Ascending aorta (tissue), 2 donors: ENCODE data around the gene ABI3BP. TPM values are rescaled to one million over a fixed set of nuclear protein-coding genes. Genes with fewer than 3 reads are reported as not detected.

Experiments
- DNase-seq, 2 donors: peaks; one replicate each; pipeline ENCODE4 v3.0.0-alpha.2; 2019; ENCODE audit warnings: low spot score in 2 of 2
- H3K27ac ChIP-seq, 2 donors: fragments of 200-600 bp; sonication (generic); one replicate each; pipeline ENCODE4 v1.5.1; 2016 to 2017; ENCODE audit warnings: mild to moderate bottlenecking in 1 of 2
- H3K27me3 ChIP-seq: fragments of 200-600 bp; sonication (generic); one replicate; pipeline ENCODE4 v1.5.1; 2017
- H3K36me3 ChIP-seq, 2 donors: fragments of 200-600 bp; sonication (generic); one replicate each; pipeline ENCODE4 v1.5.1; 2016
- H3K4me1 ChIP-seq, 2 donors: fragments of 200-600 bp; sonication (generic); one replicate each; pipeline ENCODE4 v1.5.1; 2016 to 2017; ENCODE audit warnings: mild to moderate bottlenecking in 1 of 2
- H3K4me3 ChIP-seq, 2 donors: fragments of 200-600 bp; sonication (generic); one replicate each; pipeline ENCODE4 v1.5.1; 2016 to 2017; ENCODE audit warnings: mild to moderate bottlenecking in 1 of 2
- H3K9me3 ChIP-seq, 2 donors: fragments of 200-600 bp; sonication (generic); one replicate each; pipeline ENCODE4 v1.5.1; 2016
- CTCF ChIP-seq, 3 experiments: fragments of 200-600 bp in 2 of 3; fragments of 450-650 bp in 1 of 3; sonication (generic) in 2 of 3; IDR thresholded peaks; one replicate each; pipeline ENCODE4 v1.5.1; 2016 to 2019; ENCODE audit warnings: antibody characterized with exemption in 3 of 3, mild to moderate bottlenecking in 1 of 3, moderate library complexity in 1 of 3
- intact Hi-C: fragments of 100-400 bp; cut with DNase I; formaldehyde crosslinking; loops from one replicate; pipeline ENCODE4 v1.15.1; 2023
- total RNA-seq: library from RNA; depleted of rRNA; stranded (reverse); fragments of >200 nt; gene quantifications from one replicate; pipeline ENCODE4 v1.1.0, GENCODE V29; 2016

ABI3BP gene
- total RNA-seq, 1 donor from 2014 or later, result 54.2 TPM

DNA sequence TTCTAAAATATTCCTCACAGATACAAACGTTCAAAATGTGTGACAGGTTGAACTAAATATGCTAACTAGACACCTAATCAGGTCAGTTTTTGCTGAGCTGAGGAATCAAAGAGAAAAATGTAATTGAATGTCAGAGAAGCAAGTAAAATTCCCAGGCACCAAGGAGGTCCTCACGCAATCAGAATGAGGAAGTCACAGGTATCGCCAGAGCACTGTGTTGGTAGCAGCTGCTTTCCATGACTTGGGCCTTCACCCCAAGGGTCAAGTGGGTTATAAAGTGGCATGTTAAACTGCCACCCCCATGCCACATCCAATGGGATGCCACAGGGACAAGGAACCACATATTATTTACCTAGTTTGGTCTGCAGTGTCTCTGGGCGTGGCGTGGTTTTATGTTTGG, 158.9 kb downstream of the ABI3BP start:
- intact Hi-C loops, result no loop called here
- Histone ChIP-seq H3K4me1 (no peaks in the 10 kb centered on the region), H3K27ac (no peak overlapping the region), H3K4me3 (no peak overlapping the region), H3K27me3 (no peaks in the 10 kb centered on the region), H3K9me3 (no peaks in the 10 kb centered on the region), H3K36me3 (peaks cover 0 to 4% of the 10 kb centered on the region in 2 donors)
- DNase-seq, result no peak
- no peak for TF ChIP-seq CTCF (IDR thresholded peaks at IDR 0.05)

GRCh38 chr3:100833483-100833882, 159.7 kb downstream of the ABI3BP start:
- no peak for DNase-seq
- TF ChIP-seq CTCF (IDR thresholded peaks at IDR 0.05), result no peak
- H3K4me1 ChIP-seq, result no peaks in the 10 kb centered on the region
- peaks cover 0 to 4% of the 10 kb centered on the region in 2 donors for H3K36me3 ChIP-seq
- intact Hi-C loops, result no loop called here
- no peak overlapping the region for H3K4me3 ChIP-seq
- no peaks in the 10 kb centered on the region for H3K9me3 ChIP-seq
- no peak overlapping the region for H3K27ac ChIP-seq
- no peaks in the 10 kb centered on the region for H3K27me3 ChIP-seq

DNA sequence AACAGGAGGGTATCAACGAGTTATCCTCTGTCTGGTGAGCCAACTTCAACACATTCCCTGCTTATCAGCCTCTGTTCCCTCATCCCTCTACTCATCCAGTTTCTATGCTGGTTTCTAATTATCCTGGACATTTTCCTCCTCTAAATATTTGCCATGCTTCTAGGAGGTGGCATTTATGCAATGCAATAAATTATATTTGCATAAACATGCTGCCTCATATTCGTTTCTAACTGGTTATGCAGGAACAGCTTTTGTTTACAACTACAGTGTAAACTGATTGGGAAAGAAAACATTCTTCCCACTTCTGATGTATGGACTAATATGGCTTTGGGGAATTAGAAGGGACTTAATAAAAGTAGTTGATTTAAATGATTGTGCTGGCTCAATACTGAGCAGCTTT, 161.6 kb downstream of the ABI3BP start:
- H3K36me3 ChIP-seq, result peaks cover 0 to 4% of the 10 kb centered on the region in 2 donors
- no peak overlapping the region for H3K27ac ChIP-seq
- intact Hi-C loops, result no loop called here
- H3K4me1 ChIP-seq, result no peaks in the 10 kb centered on the region
- H3K4me3 ChIP-seq, result no peak overlapping the region
- no peak for TF ChIP-seq CTCF (IDR thresholded peaks at IDR 0.05)
- H3K9me3 ChIP-seq, result no peaks in the 10 kb centered on the region
- no peaks in the 10 kb centered on the region for H3K27me3 ChIP-seq
- no peak for DNase-seq

- H3K4me3 ChIP-seq, result no peak overlapping the region
- peaks cover 0 to 4% of the 10 kb centered on the region in 2 donors for H3K36me3 ChIP-seq
- TF ChIP-seq CTCF (IDR thresholded peaks at IDR 0.05), result no peak
- H3K9me3 ChIP-seq, result no peaks in the 10 kb centered on the region
- no peak for DNase-seq
- H3K27ac ChIP-seq, result no peak overlapping the region
- H3K27me3 ChIP-seq, result no peaks in the 10 kb centered on the region
- intact Hi-C loops, result no loop called here
- H3K4me1 ChIP-seq, result no peaks in the 10 kb centered on the region
These were observed 162.3 kb downstream of the ABI3BP start for GRCh38 chr3:100830931-100831330.

GRCh38 chr3:100825574-100825973, 167.6 kb downstream of the ABI3BP start:
- Histone ChIP-seq H3K9me3 (no peaks in the 10 kb centered on the region), H3K36me3 (no peaks in the 10 kb centered on the region)

More at GRCh38 chr3:100825574-100825973, 167.6 kb downstream of the ABI3BP start:
- Histone ChIP-seq H3K27me3 (no peaks in the 10 kb centered on the region), H3K27ac (no peak overlapping the region), H3K4me3 (no peak overlapping the region), H3K4me1 (no peaks in the 10 kb centered on the region)
- TF ChIP-seq CTCF (IDR thresholded peaks at IDR 0.05), result no peak
- intact Hi-C loops, result no loop called here
- no peak for DNase-seq
